Calu3 (cell line): ENCODE measurements around the gene ACACA. TPM values are rescaled to one million over a fixed set of nuclear protein-coding genes. Genes with fewer than 3 reads are reported as not detected.

Experiments
- BruUV-seq: library from RNA; stranded (reverse); fragments of 400-500 nt; replicated peaks from 2 replicates; lab custom pipeline; 2021; lab: Mats Ljungman, UMichigan
- CTCF ChIA-PET: fragments of 300-600 bp; sonication (Branson Sonifier 250); formaldehyde crosslinking; loops from one replicate; lab custom pipeline; 2022; ENCODE audit warnings: antibody characterized with exemption; lab: Charles Lee
- DNase-seq: peaks from one replicate; pipeline ENCODE4 v3.0.0; 2022
- H3K27ac Mint-ChIP-seq: one replicate; pipeline ENCODE4 v1.8.0; 2022; ENCODE audit warnings: mixed read lengths; ENCODE audit not compliant: unreplicated experiment
- H3K27me3 Mint-ChIP-seq: one replicate; pipeline ENCODE4 v1.8.0; 2022; ENCODE audit warnings: mixed read lengths; ENCODE audit not compliant: unreplicated experiment
- H3K36me3 Mint-ChIP-seq: one replicate; pipeline ENCODE4 v1.8.0; 2022; ENCODE audit warnings: mild to moderate bottlenecking, moderate library complexity, mixed read lengths; ENCODE audit not compliant: insufficient read depth, unreplicated experiment
- H3K4me1 Mint-ChIP-seq: one replicate; pipeline ENCODE4 v1.8.0; 2022; ENCODE audit warnings: mild to moderate bottlenecking, low read depth, mixed read lengths; ENCODE audit not compliant: unreplicated experiment
- H3K4me3 Mint-ChIP-seq: one replicate; pipeline ENCODE4 v1.8.0; 2022; ENCODE audit warnings: mild to moderate bottlenecking, low read depth, moderate library complexity, mixed read lengths; ENCODE audit not compliant: unreplicated experiment
- H3K9me3 Mint-ChIP-seq: one replicate; pipeline ENCODE4 v1.8.0; 2022; ENCODE audit warnings: low read depth, mixed read lengths; ENCODE audit not compliant: unreplicated experiment
- intact Hi-C: fragments of 100-400 bp; cut with micrococcal nuclease; formaldehyde crosslinking; loops from one replicate; pipeline ENCODE4 v1.10.0; 2022; ENCODE audit not compliant: unreplicated experiment
- total RNA-seq: library from RNA; stranded (reverse); gene quantifications from 2 replicates; pipeline ENCODE4 v1.2.3, GENCODE V29; 2022
- TF ChIP-seq, protein P1 (sequence below): fragments of 200-600 bp; IDR thresholded peaks from one replicate; pipeline ENCODE4 v1.8.0; 2022; ENCODE audit warnings: antibody characterized with exemption; ENCODE audit not compliant: unreplicated experiment

ACACA gene
- total RNA-seq, 1 experiment from 2014 or later: 392 TPM

DNA sequence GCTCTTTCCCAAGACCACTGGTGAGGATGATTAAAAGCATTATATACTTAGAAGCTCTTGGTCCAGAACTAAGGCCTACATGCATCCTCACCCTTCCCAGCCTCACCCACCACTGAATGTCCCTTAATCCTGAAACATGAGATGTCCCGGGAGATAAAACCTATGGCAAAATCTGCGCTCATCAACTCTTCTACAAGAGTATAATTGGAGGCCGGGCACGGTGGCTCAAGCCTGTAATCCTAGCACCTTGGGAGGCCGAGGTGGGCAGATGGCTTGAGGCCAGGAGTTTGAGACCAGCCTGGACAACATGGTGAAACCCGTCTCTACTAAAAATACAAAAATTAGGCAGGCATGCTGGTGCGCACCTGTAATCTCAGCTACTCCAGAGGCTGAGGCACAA, 13.3 kb downstream of the ACACA start:
- peaks cover 29% of the 10 kb centered on the region for H3K4me1 Mint-ChIP-seq
- H3K27me3 Mint-ChIP-seq: no peaks in the 10 kb centered on the region
- TF ChIP-seq, protein P1, sequence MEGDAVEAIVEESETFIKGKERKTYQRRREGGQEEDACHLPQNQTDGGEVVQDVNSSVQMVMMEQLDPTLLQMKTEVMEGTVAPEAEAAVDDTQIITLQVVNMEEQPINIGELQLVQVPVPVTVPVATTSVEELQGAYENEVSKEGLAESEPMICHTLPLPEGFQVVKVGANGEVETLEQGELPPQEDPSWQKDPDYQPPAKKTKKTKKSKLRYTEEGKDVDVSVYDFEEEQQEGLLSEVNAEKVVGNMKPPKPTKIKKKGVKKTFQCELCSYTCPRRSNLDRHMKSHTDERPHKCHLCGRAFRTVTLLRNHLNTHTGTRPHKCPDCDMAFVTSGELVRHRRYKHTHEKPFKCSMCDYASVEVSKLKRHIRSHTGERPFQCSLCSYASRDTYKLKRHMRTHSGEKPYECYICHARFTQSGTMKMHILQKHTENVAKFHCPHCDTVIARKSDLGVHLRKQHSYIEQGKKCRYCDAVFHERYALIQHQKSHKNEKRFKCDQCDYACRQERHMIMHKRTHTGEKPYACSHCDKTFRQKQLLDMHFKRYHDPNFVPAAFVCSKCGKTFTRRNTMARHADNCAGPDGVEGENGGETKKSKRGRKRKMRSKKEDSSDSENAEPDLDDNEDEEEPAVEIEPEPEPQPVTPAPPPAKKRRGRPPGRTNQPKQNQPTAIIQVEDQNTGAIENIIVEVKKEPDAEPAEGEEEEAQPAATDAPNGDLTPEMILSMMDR: no peak
- DNase-seq: no peak
- no peaks in the 10 kb centered on the region for H3K9me3 Mint-ChIP-seq
- H3K27ac Mint-ChIP-seq: no peak overlapping the region
- H3K4me3 Mint-ChIP-seq: no peak overlapping the region
- H3K36me3 Mint-ChIP-seq: no peaks in the 10 kb centered on the region
- no TSS peak for BruUV-seq
- intact Hi-C loops: no loop called here
- CTCF ChIA-PET: interaction anchor here (15.6 kb wide), 1 partner anchor 18 kb away, joined by 300 read pairs; the partner anchor contains the start of gene C17orf78

DNA sequence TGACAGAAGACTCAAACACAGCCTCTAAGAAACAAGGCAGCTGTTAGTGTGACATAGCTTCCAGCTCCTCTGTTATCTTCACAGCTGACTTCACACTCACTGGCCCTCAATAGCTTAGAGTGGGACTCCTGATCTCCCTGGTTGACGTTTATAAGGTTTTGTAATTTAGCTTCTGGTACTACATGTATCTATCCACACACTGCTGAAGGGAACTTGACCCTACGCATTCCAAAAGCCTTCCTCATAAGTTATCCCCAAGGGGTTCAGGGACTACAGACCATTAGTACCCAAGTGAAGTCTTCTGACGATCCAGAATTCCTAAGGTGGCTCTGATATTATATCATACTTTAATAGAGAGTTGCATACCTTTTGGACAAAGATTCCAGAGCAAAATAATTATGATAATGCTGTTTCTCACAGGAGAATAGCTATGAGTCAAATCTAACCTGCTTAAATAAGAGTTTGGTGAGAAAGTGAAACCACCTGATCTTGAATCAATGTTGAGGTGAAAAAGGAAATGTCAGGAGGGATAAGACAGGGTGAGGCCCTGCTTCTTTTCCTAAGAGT, 14.5 kb downstream of the ACACA start:
- CTCF ChIA-PET: interaction anchor here (0.7 to 15.6 kb wide), 11 partner anchors 9 to 1590 kb away, joined by 3 to 300 read pairs (median 3); partner anchors contain the start of gene C17orf78
- intact Hi-C loops: no loop called here
- Mint-ChIP-seq H3K27me3 (no peaks in the 10 kb centered on the region), H3K27ac (peak overlapping the region; percentile 9), H3K36me3 (no peaks in the 10 kb centered on the region), H3K4me1 (peaks cover 20% of the 10 kb centered on the region), H3K9me3 (no peaks in the 10 kb centered on the region), H3K4me3 (peak overlapping the region; percentile 38)
- no peak for DNase-seq
- TF ChIP-seq, protein P1: no peak
- BruUV-seq: no TSS peak

DNA sequence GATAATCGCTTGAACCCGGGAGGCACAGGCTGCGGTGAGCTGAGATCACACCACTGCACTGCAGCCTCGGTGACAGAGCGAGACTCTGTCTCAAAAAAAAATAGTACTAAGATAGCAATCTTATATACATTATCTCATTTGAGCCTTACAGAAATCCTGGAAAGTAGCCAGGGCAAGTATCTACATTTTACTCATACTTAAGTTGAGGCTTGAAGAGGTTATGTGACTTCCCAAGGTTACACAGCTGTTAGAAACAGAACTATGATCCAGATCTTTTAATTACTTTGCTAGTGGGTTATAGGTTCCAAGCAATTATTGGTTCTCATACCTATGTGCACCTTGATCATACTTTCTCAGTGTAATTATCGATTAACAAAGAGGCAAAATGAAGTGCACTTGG, 15.5 kb downstream of the ACACA start:
- DNase-seq: no peak
- Mint-ChIP-seq H3K27ac (no peak overlapping the region), H3K9me3 (no peaks in the 10 kb centered on the region), H3K4me3 (no peak overlapping the region), H3K36me3 (no peaks in the 10 kb centered on the region), H3K4me1 (peaks cover 20% of the 10 kb centered on the region), H3K27me3 (no peaks in the 10 kb centered on the region)
- intact Hi-C loops: no loop called here
- BruUV-seq: no TSS peak
- CTCF ChIA-PET: interaction anchor here (0.6 to 15.6 kb wide), 4 partner anchors 9 to 281 kb away, joined by 3 to 300 read pairs (median 4); partner anchors contain the start of gene C17orf78
- TF ChIP-seq, protein P1: no peak

DNA sequence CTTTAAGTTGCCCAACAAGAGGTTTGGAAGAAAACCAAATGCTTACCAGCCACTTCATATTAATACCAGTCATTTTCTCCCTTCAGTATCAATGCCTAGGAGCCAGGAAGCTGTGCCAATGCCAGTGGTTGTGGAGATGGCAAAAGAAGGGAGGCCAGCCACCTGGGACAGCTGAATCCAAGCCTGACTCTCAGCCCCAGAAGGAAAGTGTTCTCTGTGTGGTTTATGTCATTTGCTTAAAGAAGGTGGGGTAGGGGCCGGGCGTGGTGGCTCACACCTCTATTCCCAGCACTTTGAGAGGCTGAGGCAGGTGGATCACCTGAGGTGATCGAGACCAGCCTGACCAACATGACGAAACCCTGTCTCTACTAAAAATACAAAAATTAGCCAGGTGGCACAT, 17.5 kb downstream of the ACACA start:
- DNase-seq: no peak
- intact Hi-C loops: no loop called here
- Mint-ChIP-seq H3K27me3 (no peaks in the 10 kb centered on the region), H3K9me3 (no peaks in the 10 kb centered on the region), H3K36me3 (no peaks in the 10 kb centered on the region), H3K4me3 (no peak overlapping the region), H3K27ac (no peak overlapping the region), H3K4me1 (peaks cover 20% of the 10 kb centered on the region)
- TF ChIP-seq, protein P1: no peak
- no TSS peak for BruUV-seq
- CTCF ChIA-PET: interaction anchor here (15.6 kb wide), 1 partner anchor 14 kb away, joined by 300 read pairs; the partner anchor contains the start of gene C17orf78
